Thyroid gland (tissue), 4 donors: ENCODE results near the gene MORF4L2. TPM values are rescaled to one million over a fixed set of nuclear protein-coding genes. Genes with fewer than 3 reads are reported as not detected.

ENCODE experiments used
- DNase-seq, 2 donors: peaks; one replicate each; pipeline ENCODE4 v3.0.0-alpha.2; 2019
- H3K27ac ChIP-seq, 3 donors: fragments of 200-600 bp; sonication (generic); 1 replicate in 2 of 3; 2 replicates in 1 of 3; pipeline ENCODE4 v1.5.1; 2016 to 2019; ENCODE audit warnings: mild to moderate bottlenecking in 1 of 3, moderate library complexity in 1 of 3
- H3K27me3 ChIP-seq: fragments of 200-600 bp; sonication (generic); one replicate; pipeline ENCODE4 v1.5.1; 2019
- H3K36me3 ChIP-seq, 2 donors: fragments of 200-600 bp; sonication (generic); one replicate each; pipeline ENCODE4 v1.5.1; 2016 to 2019
- H3K4me1 ChIP-seq, 2 donors: fragments of 200-600 bp; sonication (generic); one replicate each; pipeline ENCODE4 v1.5.1; 2017 to 2019
- H3K4me3 ChIP-seq, 3 donors: fragments of 200-600 bp; sonication (generic); replicated peaks in 1 of 3; 1 replicate in 2 of 3; 2 replicates in 1 of 3; pipeline ENCODE4 v1.5.1; 2016; ENCODE audit warnings: mild to moderate bottlenecking in 1 of 3
- H3K9me3 ChIP-seq: fragments of 200-600 bp; sonication (generic); one replicate; pipeline ENCODE4 v1.5.1; 2017
- POLR2A ChIP-seq, 2 donors: fragments of 450-650 bp; IDR thresholded peaks; one replicate each; pipeline ENCODE4 v1.6.1; 2017; ENCODE audit warnings: antibody characterized with exemption in 2 of 2, mild to moderate bottlenecking in 2 of 2, moderate library complexity in 1 of 2
- WGBS, 2 donors: methylation state at CpG; one replicate each; pipeline ENCODE4 v1.1.5; 2017; 5-methylcytosine and 5-hydroxymethylcytosine counted together
- intact Hi-C: fragments of 100-400 bp; cut with DNase I; formaldehyde crosslinking; loops from one replicate; pipeline ENCODE4 v1.15.1; 2023
- total RNA-seq, 4 donors: library from RNA; depleted of rRNA; stranded (reverse); fragments of >200 nt; gene quantifications; one replicate each; pipeline ENCODE4 v1.2.3, GENCODE V29; 2016
- TF ChIP-seq, protein P1 (sequence below), 6 experiments: fragments of 200-600 bp in 3 of 6; fragments of 450-650 bp in 3 of 6; sonication (generic) in 3 of 6; IDR thresholded peaks; one replicate each; pipeline ENCODE4 v1.5.1; 2016 to 2019; ENCODE audit warnings: antibody characterized with exemption in 6 of 6, mild to moderate bottlenecking in 2 of 6, inconsistent platforms in 1 of 6, moderate library complexity in 1 of 6

Gene MORF4L2
- total RNA-seq, 4 donors from 2014 or later, result 273 to 382 (median 361) TPM

DNA sequence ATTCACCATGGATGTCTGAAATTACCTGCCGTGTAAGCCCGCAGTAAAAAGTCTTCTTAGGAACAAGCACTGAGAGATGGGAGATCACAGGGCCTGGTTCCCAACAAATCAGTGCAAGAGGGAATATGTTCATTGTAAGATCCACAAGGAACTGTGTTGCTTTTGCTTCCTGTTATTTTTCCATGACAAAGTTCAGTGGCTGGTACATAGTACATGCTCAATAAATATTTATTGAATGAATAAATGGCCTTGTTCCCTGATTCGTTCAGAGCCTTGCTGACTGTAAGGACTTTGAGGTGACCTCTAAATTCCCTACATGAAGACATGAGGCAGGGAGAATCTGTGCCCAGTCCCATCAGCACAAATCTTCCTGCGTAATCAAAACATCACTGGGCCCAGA, 31.6 kb upstream of the MORF4L2 start:
- intact Hi-C loops, result no loop called here
- H3K27me3 ChIP-seq, result no peaks in the 10 kb centered on the region
- 90 to 96% methylated on average over 4 of the region's 4 CpGs for WGBS, 2 donors

GRCh38 chrX:103716962-103717361, 30.5 kb upstream of the MORF4L2 start:
- H3K9me3 ChIP-seq, result no peaks in the 10 kb centered on the region
- no peaks in the 10 kb centered on the region for H3K36me3 ChIP-seq
- no peak for DNase-seq
- H3K4me1 ChIP-seq, result no peaks in the 10 kb centered on the region
- no peak overlapping the region for H3K27ac ChIP-seq
- TF ChIP-seq, protein P1, sequence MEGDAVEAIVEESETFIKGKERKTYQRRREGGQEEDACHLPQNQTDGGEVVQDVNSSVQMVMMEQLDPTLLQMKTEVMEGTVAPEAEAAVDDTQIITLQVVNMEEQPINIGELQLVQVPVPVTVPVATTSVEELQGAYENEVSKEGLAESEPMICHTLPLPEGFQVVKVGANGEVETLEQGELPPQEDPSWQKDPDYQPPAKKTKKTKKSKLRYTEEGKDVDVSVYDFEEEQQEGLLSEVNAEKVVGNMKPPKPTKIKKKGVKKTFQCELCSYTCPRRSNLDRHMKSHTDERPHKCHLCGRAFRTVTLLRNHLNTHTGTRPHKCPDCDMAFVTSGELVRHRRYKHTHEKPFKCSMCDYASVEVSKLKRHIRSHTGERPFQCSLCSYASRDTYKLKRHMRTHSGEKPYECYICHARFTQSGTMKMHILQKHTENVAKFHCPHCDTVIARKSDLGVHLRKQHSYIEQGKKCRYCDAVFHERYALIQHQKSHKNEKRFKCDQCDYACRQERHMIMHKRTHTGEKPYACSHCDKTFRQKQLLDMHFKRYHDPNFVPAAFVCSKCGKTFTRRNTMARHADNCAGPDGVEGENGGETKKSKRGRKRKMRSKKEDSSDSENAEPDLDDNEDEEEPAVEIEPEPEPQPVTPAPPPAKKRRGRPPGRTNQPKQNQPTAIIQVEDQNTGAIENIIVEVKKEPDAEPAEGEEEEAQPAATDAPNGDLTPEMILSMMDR (IDR thresholded peaks at IDR 0.05), result no peak
- TF ChIP-seq POLR2A (IDR thresholded peaks at IDR 0.05), result no peak
- WGBS, 2 donors, result 45 to 57% methylated on average over 2 of the region's 2 CpGs
- H3K4me3 ChIP-seq, result no peak overlapping the region
- intact Hi-C loops, result no loop called here
- H3K27me3 ChIP-seq, result no peaks in the 10 kb centered on the region

More for the DNA sequence above, 31.6 kb upstream of the MORF4L2 start:
- TF ChIP-seq, protein P1 (IDR thresholded peaks at IDR 0.05), result no peak
- no peak for TF ChIP-seq POLR2A (IDR thresholded peaks at IDR 0.05)
- no peak overlapping the region for H3K4me3 ChIP-seq
- H3K4me1 ChIP-seq, result no peaks in the 10 kb centered on the region
- no peak overlapping the region for H3K27ac ChIP-seq
- no peak for DNase-seq
- H3K36me3 ChIP-seq, result no peaks in the 10 kb centered on the region
- H3K9me3 ChIP-seq, result no peaks in the 10 kb centered on the region

GRCh38 chrX:103710609-103711008, 24.1 kb upstream of the MORF4L2 start, which contains the start of gene TMEM31:
TSS of gene TMEM31 (plus strand) at chrX:103710909. CDS start at chrX:103712259, 1,350 bp downstream.
- H3K4me1 ChIP-seq, result no peaks in the 10 kb centered on the region
- DNase-seq, result no peak
- intact Hi-C loops, result no loop called here

GRCh38 chrX:103704863-103705262, 18.4 kb upstream of the MORF4L2 start:
- no peak for DNase-seq
- H3K27me3 ChIP-seq, result no peaks in the 10 kb centered on the region
- TF ChIP-seq POLR2A (IDR thresholded peaks at IDR 0.05), result no peak
- TF ChIP-seq, protein P1 (IDR thresholded peaks at IDR 0.05), result no peak
- no peak overlapping the region for H3K27ac ChIP-seq
- intact Hi-C loops, result no loop called here
- 96% methylated on average over 3 of the region's 3 CpGs; no CpG with 5 or more reads in 1 of the 2 donors for WGBS, 2 donors
- H3K36me3 ChIP-seq, result no peaks in the 10 kb centered on the region
- no peaks in the 10 kb centered on the region for H3K9me3 ChIP-seq
- H3K4me3 ChIP-seq, result no peak overlapping the region
- no peaks in the 10 kb centered on the region for H3K4me1 ChIP-seq

More at GRCh38 chrX:103710609-103711008, 24.1 kb upstream of the MORF4L2 start, which contains the start of gene TMEM31:
- no peaks in the 10 kb centered on the region for H3K27me3 ChIP-seq
- WGBS, 2 donors, result 93 to 94% methylated on average over 5 of the region's 5 CpGs
- no peak within 1 kb of the TSS for H3K27ac ChIP-seq
- H3K36me3 ChIP-seq, result no peaks in the 10 kb centered on the region
- no peak within 1 kb of the TSS for H3K4me3 ChIP-seq
- no peaks in the 10 kb centered on the region for H3K9me3 ChIP-seq
- TF ChIP-seq, protein P1 (IDR thresholded peaks at IDR 0.05), result no peak
- TF ChIP-seq POLR2A (IDR thresholded peaks at IDR 0.05), result no peak

- Histone ChIP-seq H3K4me3 (no peak overlapping the region), H3K27ac (no peak overlapping the region), H3K9me3 (no peaks in the 10 kb centered on the region), H3K36me3 (no peaks in the 10 kb centered on the region), H3K27me3 (no peaks in the 10 kb centered on the region), H3K4me1 (no peaks in the 10 kb centered on the region)
- no peak for DNase-seq
- intact Hi-C loops, result no loop called here
- no peak for TF ChIP-seq POLR2A (IDR thresholded peaks at IDR 0.05)
- TF ChIP-seq, protein P1 (IDR thresholded peaks at IDR 0.05), result no peak
- 63 to 67% methylated on average over 5 of the region's 5 CpGs for WGBS, 2 donors
Measured at GRCh38 chrX:103699243-103699642, 12.7 kb upstream of the MORF4L2 start.
